GM18498 (cell line): Measurements from ENCODE around the gene NOX5.

Experiments
- ATAC-seq: cut with Tn5 transposase; IDR thresholded peaks from one replicate; pipeline ENCODE4 v1.9.1; 2021; ENCODE audit warnings: mild to moderate bottlenecking, moderate library complexity; ENCODE audit not compliant: unreplicated experiment

Gene NOX5

DNA sequence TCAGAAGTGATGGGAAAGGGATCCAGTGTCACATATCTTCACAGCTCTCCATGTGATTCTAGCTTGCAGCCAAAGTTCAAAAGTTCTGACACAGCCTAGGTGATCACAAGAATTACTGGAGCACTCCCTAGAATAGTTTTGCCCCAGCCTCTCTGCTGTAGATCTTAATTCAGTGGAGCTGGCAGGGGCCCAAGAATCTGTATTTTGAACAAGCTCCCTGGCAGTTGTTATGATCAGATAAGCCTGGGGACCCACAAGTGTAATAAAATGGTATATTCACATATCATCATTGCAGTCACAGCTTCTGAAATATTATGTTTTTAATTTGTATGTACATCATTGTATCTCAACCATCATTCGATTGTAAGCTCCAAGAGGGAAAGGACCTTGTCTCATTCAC, 62.3 kb downstream of the NOX5 start:
- no peak for ATAC-seq

DNA sequence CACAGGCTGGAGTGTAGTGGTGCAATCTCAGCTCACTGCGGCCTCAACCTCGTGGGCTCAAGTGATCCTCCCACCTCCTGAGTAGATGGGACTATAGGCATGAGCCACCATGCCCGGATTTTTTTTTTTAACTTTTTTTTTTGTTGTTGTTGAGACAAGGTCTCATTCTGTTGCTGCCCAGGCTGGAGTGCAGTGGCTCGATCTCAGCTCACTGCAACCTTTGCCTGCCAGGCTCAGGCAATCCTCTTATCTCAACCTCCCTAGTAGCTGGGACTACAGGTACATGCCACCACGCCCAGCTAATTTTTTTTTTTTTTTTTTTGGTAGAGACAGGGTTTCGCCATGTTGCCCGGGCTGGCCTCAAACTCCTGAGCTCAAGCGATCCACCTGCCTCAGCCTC, 64.1 kb downstream of the NOX5 start:
- ATAC-seq: no peak

DNA sequence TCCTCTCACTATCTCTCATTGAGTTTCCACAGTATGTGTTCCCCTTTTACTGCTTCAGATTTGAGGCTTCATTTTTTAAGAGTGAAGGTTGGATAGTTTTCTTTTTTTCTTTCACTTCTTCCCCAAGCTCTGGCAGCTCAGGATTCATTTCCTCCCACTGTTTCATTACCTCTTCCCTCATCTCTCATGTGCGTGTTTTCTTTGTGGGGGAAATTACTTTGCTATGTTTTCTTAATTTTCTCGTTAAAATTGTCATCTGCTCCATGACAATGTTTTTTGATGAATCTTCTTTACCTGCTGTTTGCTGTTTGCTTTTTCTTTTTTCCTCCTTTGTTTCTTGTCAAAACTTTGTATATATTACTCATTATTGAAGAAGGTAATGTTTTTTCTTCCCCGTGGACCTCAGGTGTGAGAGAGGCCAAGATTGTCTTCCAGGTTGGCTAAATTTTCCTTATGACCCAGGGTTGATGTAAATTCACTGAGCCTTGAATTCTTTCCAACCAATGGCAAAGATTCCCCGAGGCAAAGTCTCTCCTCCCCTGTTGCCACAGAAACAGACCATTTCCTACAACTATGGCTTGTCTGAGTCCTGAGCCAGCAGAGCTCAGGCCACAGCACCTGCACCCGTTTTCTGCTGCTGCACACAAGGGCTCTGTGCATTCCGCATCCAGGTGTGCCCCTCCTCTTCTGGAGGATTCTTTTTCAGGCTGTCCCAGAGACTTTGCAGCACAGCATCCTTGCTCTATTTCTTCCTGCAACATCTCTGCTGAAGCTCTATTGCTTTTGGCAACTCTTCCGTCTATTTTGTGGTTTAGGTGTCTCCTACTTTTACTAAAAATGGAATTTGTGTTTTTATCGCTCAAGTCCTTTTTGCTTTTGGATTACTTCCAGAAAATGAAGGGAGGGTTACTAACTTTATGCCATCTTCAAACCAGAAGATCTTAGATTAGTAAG, 66.1 kb downstream of the NOX5 start:
- no peak for ATAC-seq

DNA sequence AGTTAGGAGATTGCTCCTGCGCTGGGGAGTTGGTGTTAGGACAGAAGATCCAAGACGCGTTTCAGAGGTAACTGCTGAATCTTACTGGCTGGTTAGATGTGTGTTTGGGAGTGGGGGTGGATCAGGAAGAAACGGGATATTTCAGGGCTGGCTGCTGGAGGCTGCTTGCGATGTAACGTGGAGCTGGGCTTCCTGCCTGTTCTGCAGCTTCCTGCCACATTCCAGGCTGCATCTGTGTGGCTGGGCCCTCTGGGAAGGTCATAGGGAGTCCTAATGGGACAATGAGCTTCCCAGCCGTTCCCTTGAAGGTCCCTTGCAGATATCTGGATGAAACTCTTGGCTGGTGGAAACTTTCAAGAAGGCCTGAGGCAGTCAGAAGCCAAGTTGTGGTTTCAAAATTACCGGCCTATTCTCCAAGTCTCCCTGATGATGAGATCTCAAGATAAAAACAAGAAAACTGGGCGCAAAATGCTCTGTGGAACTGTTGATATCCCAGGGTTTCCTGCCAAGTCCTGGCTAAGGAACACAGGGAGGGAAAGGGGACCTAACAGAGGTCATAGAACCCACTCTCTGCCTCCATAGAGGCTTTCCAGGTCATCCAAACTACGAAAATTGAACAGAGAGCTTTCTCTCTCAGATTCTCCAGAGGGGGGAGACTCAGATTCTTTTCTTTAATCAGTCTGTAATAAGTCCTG, 67.0 kb downstream of the NOX5 start:
- no peak for ATAC-seq

DNA sequence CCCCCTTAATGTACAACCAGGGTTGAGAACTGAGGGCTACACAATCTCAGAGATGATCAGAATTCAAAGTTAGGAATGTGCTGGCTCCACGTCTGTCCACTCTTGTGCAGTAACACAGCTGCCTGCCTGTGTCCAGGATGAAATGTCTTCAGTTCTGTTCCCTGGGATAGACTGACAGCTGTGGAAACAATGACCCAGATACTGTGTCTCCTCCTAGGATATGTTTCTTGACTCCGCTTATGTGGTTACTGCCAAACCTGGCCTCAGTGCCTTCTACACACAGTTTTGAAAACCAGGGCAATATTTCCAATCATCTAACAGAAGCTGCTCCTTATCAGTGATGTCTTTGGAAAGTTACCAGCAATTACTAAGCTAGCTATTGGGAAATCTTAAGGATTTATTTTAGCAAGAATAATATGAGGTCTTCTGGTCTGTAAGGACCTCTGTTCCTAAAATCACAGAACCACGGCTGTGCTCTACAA, 67.6 kb downstream of the NOX5 start:
- no peak for ATAC-seq

DNA sequence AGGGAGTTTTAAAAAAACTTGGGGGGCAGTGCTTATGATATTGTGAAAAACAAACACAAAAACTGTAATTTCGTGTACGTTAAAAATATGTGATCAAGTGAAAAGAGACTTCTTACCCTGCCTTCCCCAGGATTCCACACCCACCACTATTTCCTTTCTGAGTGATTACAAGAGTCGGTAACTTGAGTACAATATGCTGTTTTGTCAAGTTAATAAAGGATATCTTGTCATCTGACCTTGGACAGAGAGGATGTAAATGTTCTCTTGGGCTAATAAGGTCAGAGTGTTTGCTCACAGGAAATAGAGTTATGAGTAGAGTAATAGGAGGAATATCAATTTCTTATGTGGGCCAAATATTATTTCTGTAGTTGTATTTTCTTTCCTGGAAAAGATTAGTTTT, 68.1 kb downstream of the NOX5 start:
- ATAC-seq: no peak

DNA sequence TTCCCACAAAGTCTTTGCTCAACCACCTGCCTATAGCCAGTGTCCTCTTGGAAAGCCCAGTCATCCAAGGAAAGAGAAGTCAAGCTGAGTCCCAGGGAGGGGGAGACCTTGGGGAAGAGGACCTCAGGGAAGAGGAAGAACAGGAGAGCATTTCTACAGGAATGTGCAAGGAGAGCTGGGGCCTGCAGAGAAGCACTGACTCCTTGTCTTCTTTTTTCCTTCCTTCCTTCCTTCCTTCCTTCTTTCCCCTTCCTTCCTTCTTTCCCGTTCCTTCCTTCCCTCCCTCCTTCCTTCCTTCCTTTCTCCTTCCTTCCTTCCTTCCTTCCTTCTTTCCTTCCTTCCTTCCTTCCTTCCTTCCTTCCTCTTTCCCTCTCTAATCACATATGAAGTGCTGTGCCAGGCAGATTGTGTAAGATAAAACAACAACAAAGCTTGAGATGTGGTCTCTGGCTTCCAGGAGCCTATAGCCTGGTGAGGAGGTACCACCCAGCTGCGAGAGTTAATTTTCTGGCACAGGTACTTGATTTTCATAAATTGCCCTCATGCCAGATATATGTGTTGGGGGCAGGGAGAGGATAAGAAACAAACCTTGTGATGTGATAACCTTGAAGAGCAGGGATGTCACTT, 70.0 kb downstream of the NOX5 start:
- no peak for ATAC-seq

DNA sequence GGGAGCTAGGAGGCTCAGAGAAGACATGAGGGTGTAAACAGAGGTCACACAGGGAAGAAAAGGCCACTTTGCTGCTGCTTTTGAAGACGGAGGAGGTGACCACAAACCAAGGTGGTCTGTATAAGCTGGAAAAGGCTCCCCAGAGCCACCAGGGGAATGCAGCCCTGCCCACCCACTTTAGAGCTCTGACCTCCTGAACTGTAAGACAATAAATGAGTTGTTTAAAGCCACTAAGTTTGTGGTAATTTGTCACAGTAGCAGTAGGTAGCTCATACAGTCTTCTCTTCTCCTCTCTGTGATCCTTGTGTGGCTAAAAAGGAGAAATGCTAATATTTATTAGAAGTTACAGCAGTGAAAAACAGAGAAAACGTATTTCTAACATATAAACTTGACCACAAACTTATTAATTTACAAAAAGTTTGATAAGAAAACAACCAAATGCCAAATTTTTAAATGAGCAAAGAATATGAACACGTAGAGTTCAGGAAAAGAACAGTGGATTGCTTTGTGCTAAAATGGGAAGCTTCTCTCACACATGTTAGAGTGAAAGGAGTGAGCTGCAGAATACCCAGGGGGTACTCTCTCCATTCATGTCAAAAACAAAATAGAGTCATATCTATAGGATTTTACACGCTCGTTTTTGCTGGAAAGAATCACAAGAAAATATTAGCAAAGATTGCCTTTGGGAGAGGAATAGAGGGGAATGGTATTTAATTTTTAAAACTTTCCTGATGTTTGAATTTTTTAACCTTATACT, 71.0 kb downstream of the NOX5 start:
- ATAC-seq: no peak

DNA sequence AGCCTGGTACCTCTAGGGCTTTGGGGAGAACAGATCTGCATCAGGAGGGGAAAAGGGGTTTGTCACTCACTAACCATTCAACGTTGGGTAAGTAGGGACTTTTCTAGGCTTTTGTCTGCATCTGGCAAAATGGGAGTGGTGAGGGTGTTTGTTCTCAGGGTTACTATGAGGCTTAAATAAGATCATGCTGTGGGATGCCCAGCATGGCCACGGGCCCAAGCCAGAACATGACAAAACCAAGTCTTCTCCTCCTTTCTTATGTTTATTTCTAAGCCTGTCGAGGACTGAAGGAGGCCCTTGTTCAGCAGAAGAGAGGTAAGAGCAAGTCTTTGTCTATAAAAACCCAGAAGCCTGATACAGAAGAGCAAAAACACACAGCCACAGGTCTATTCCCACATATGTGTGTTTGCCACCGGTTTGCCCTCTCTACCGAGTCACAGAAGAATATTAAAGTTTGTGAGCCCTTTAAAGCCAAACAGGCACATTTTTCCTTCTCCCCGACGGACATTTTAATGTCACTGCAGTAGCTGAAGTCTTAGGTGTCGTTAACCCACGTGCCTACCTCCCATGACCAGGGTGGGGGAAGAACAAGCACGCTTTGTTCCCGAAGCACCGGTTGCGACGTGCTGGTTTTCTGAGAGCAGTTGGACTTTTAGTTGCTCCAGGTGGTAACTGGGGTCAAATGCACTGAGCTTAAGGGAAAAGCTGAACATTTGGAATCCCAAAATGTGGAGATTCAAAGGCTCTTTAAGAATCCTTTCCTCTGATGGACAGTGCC, 72.1 kb downstream of the NOX5 start:
- no peak for ATAC-seq

DNA sequence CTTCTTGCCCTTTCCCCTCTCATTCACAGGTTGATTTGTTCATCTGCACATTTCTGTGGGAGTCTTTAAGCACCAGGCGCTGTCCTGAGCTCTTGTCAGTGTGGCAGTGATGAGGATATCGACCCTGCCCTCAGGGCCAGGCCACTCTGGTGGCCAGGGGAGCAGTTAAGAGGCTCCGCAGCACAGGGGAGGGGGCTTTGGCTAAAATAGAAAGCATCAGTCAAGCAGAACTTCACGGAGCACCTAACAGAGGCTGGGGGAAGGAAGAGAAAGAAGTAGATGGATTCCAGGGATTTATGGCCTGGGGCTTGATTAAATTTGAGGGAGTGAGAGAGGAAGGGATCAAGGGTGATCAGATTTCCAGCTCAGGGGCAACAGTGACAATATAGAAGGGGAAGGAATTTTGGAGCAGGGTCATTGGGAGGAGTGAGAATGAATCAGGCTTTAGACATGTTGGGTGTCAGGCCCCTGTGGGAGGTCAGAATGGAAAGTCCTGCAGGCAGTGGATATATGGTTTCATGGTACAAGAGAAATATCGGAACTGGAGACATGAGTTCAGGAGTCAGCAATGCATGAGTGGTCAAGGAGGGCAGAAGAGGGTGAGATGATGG, 73.0 kb downstream of the NOX5 start:
- no peak for ATAC-seq

DNA sequence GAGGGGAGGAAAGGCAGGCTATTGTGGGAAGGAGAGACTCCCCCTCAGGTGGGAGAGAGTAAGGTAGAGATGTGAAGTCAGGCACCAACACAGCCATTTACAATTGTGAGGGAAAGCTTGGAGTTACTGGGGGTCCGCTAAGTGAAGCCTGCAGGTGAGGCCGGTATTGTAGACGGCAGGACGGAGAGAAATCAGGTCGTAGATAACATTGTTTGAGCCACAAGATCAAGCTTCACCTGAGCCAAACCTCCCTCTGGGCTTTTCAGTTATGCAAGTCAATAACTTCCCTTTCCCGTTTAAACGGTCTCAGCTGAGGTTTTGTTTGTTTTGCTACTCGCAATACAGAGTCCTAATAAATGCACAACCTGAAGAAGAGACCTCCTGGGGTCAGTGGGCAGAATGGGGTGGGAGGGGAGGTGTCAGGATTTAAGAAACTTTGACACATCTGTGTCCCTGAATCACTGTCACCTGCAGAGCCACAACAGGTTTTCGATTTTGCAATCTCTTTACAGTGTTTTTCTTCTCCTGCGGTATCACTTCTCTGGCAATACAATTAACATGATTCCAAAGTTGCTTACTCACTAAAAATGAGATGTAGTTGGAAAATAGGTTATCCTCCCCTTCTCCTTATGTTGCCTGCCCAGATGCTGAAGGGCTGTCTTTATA, 73.9 kb downstream of the NOX5 start:
- no peak for ATAC-seq

DNA sequence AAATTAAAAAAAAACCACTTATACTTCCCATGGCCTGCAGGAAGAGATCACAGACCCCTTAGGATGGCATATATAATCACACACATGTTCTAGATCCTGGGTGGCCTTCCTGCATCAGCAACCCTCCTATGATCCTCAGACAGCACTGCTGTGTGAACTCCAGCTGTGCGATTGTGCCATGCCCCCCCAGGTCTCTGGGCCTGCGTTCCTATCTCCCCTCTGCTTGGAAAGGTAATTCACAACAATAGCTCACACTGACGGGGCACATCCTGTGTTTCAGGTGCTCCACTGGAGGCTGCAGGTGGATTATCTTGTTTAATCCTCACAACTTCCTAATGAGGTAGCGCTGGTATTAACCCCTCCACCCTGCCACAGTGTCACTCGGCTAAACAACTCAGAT, 74.8 kb downstream of the NOX5 start:
- ATAC-seq: no peak

DNA sequence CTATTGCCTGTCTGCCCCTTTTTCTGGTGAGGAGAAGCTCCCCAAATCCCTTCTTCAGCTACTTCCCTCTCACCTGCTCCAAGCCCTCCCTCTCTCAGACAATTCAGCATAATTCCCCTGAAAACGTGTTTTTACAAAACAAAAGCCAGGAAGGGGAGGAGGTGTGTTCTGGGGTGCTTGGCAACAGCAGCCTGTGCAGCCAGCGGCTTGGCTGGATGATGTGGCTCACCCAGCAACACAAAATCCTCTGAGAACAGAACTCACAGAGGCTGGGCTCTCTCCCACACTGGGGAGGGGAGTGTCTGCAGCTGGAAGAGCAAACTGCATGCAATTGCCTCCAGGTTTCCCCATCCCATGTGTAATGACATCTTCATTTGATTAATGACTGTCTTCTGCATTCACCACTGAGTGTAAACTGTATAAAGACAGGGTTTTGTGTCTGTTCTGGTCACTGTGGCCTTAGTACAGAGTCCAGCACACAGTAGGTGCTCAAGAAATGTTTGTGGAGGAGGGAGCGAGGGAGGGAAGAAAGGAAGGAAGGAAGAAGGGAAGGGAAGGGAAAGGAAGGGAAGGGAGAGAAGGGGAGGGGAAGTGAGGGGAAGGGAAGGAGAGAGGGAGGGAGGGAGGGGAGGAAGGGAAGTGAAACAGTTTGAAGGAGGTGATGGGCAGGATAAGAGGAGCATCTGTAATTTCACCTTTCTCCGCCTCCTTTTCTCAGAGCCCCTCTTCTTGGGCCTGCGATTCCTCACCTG, 75.9 kb downstream of the NOX5 start:
- ATAC-seq: no peak

DNA sequence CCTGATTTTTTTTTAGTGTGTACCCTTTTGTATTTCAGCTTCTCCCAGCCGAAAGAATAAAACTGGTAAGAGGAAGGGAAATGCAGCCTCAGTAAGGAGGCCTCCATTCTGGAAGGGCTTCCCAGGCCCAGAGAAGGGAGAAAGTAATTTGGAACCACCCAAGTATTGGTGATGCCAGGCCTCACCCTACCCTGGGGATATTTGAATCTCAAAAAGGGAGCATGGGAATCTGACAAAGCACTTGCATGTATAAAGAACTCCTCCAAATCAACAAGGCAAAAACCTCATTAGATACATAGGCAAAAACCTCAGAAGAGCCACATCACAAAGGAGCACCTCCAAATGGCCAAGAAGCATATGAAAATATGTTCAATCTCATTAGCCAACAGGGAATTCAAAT, 77.2 kb downstream of the NOX5 start:
- ATAC-seq: no peak

DNA sequence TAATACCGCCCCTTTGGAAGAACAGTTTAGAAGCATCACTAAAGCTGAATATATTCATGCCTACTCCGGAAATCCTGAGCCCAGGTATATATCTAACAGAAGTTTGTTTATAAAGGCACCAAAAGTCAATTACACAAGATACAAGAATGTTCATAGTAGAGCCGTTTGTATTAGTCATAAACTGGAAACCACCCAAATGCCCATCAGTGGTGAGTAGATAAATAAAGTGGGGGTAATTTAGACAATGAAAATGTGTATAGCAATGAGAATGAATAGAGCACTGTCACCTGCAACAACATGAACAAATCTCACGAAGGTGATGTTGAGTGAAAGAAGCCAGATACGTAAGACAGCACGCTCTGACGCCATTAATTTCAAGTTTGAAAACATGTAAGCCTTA, 77.7 kb downstream of the NOX5 start:
- no peak for ATAC-seq

DNA sequence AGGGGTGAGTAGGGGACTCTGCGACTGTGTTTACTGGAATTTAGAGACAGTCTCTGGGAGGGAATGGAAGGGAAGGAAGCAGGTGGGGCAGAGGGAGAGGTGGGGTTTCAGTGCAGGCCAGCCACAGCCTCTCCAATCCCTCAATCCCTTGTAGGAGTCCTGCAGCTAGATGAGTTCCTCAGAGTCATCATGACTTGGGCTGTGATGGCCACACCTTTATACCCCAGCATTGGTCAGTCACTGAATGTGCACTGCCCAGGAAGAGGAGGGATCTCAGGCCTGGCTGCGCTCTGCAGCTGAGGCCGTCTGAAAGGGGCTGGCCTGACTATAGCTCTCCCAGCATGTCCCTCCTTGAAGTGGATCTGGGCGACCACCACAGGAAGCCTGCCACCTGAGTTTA, 78.6 kb downstream of the NOX5 start:
- no peak for ATAC-seq

DNA sequence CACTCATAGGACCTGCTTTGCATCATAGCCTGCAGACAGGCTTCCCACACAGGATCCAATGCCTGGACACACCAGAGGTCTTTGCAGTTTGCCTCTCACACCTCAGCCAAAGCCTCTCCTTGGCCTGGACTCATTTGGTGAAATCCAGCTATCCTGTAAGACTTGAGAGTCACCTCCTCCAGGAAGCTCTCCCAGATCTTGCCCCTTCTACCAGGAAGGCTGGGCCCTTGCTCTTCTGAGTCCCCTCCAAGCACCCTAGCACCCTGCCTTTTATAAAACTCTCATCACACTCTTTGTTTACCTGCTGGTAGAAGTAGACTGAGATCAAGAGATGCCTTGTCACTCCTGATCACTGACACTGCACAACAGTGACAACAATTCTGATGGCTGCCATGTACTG, 79.1 kb downstream of the NOX5 start:
- ATAC-seq: no peak

DNA sequence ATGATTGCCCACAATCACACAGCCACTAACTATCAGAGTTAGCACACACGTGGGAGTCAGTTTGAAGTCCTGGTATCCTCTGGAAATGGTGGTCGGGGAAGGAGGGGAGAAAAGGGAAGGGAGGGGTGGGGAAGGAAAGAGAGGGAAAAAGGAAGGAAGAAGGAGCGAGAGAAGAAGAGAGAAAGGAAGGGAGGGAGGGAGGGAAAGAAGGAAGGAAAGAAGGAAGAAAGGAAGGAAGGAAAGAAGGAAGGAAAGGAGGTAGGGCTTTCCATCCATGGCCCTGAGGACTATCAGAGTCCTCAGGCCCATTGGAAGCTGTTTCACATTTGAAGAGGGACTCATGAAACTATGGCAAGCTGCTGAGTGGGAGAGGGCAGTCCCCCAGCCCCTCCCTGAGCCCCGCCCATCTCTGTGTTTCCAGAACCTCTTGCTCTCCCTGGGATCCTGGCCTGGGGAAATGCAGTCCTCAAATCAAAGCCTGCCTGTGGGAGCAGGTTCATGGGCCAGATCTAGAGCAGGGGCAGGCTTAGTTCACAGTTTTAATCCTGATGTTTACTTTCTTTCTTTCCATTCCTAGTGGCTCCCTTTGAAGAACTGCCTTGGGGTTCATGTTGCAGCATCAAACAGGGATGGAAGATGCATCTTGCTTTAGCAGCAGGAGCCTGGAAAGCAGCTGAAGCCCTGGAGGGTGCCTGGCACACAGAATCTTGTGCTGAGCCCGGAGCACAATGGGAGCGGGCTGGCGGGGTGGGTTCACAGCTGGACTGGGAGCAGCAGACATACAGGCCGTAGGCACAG, 79.8 kb downstream of the NOX5 start:
- no peak for ATAC-seq
